Thyroid gland (tissue), 4 donors: ENCODE data around the gene APMAP.

Experiments used
- CTCF ChIP-seq, 6 experiments: fragments of 200-600 bp in 3 of 6; fragments of 450-650 bp in 3 of 6; sonication (generic) in 3 of 6; IDR thresholded peaks; one replicate each; pipeline ENCODE4 v1.5.1; 2016 to 2019; ENCODE audit warnings: antibody characterized with exemption in 6 of 6, mild to moderate bottlenecking in 2 of 6, inconsistent platforms in 1 of 6, moderate library complexity in 1 of 6
- POLR2A ChIP-seq, 2 donors: fragments of 450-650 bp; IDR thresholded peaks; one replicate each; pipeline ENCODE4 v1.6.1; 2017; ENCODE audit warnings: antibody characterized with exemption in 2 of 2, mild to moderate bottlenecking in 2 of 2, moderate library complexity in 1 of 2

- TF ChIP-seq CTCF (IDR thresholded peaks at IDR 0.05) (no peak), POLR2A (IDR thresholded peaks at IDR 0.05) (no peak)
Measured at GRCh38 chr20:24990810-24991252, 1.7 kb downstream of the APMAP start.
